ENCODE data around the gene DNAJA4.
"Not testable (repeated sequence)": the region's sequence is repeated elsewhere in the genome, so short reads cannot be mapped to it uniquely, and the experiment has no call there.

The DNAJA4 gene

GRCh38 chr15:78244101-78244500 lies 20.3 kb upstream of the DNAJA4 start:
- peak; percentile 72 for DNase-seq (ENCODE audit: low spot score)

GRCh38 chr15:78244893-78245292 lies 19.5 kb upstream of the DNAJA4 start:
- DNase-seq (ENCODE audit: low spot score): no peak

- not testable (repeated sequence) for DNase-seq (ENCODE audit: low spot score)
Observed at GRCh38 chr15:78245392-78245791, 19.0 kb upstream of the DNAJA4 start.

DNA sequence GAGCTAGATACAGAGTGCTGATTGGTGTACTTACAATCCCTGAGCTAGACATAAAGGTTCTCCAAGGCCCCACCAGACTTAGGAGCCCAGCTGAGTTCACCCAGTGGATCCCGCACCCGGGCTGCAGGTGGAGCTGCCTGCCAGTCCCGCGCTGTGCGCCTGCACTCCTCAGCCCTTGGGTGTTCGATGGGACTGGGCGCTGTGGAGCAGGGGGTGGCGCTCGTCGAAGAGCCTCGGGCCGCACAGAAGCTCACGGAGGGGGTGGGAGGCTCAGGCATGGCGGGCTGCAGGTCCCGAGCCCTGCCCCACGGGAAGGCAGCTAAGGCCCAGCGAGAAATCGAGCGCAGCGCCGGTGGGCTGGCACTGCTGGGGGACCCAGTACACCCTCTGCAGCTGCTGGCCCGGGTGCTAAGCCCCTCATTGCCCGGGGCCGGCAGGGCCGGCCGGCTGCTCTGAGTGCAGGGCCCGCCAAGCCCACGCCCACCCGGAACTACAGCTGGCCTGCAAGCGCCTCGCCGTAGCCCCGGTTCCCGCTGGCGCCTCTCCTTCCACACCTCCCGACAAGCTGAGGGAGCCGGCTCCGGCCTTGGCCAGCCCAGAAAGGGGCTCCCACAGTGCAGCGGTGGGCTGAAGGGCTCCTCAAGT lies 18.3 kb upstream of the DNAJA4 start:
- DNase-seq (ENCODE audit: low spot score): not testable (repeated sequence)

DNA sequence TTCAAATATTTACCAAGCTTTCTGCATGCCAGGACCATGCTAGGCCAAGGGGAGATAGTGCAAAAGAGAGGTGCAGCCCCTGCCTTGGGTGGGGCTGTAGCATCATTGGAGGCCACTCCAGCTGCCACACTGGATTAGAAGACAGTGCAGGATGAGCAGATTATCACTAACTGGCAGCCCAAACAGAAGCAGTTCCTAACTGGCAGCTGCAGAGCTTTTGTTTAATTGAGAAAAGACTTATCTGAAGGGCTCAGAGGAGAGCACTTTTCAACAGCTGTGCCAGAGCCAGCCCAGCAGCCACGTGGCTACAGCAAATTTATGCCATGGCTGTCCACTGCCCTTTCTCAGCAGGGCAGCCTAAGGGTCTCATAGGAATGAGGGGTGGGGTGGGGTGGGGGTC lies 16.5 kb upstream of the DNAJA4 start:
- DNase-seq (ENCODE audit: low spot score): peak; percentile 91

- DNase-seq (ENCODE audit: low spot score): no peak
Observed at GRCh38 chr15:78249131-78249530, 15.2 kb upstream of the DNAJA4 start.

DNA sequence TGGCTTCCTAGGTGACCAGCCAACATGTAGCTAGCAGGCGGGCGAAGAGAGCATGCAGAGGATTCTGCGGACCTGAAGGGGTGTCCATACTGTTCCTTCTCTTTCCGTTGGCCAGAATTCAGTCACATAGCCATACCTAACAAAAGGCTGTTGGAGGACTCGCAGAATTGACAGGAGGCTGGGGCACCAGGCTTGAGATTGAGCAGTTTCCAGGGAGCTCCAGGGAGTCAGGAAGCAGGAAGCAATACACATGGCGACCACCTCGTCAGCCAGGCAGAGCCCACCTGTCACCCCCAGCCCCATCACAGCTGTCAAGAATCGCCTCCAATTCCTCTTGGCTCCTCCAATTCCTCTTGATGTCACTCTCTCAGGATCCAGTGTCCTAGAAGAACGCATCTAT lies 13.2 kb upstream of the DNAJA4 start:
- DNase-seq (ENCODE audit: low spot score): no peak

- no peak for DNase-seq (ENCODE audit: low spot score)
Observed at GRCh38 chr15:78255421-78256043, 8.8 kb upstream of the DNAJA4 start.

GRCh38 chr15:78256044-78256437 lies 8.3 kb upstream of the DNAJA4 start:
- DNase-seq (ENCODE audit: low spot score): no peak

GRCh38 chr15:78257681-78258080 lies 6.7 kb upstream of the DNAJA4 start:
- no peak for DNase-seq (ENCODE audit: low spot score)

GRCh38 chr15:78259232-78259631 lies 5.1 kb upstream of the DNAJA4 start:
- DNase-seq (ENCODE audit: low spot score): no peak

- DNase-seq (ENCODE audit: low spot score): no peak
Observed at GRCh38 chr15:78260489-78260888, 3.9 kb upstream of the DNAJA4 start.

- DNase-seq (ENCODE audit: low spot score): no peak
Observed at GRCh38 chr15:78261062-78261461, 3.3 kb upstream of the DNAJA4 start.

GRCh38 chr15:78263351-78263781 lies 996 bp upstream of the DNAJA4 start:
- DNase-seq (ENCODE audit: low spot score): peak; percentile 88

GRCh38 chr15:78263907-78264303 lies 457 bp upstream of the DNAJA4 start:
- DNase-seq (ENCODE audit: low spot score): peak; percentile 71

DNA sequence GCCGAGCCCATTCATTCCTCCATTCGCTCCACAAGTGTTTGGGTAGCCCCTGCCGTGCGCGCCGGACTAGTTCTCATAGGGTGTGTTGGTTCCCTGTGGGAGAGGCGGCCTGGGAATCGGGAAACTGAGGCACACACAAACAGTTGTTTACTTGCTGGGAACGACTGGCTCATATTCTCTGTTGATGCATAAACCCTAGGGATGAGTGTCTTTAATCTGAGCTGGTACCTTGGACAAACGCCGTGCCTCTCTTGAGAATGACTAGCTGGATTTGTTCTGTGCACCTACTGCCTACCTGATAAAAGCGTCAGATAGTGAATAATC lies 737 bp downstream of the DNAJA4 start:
- DNase-seq (ENCODE audit: low spot score): peak; percentile 20

DNA sequence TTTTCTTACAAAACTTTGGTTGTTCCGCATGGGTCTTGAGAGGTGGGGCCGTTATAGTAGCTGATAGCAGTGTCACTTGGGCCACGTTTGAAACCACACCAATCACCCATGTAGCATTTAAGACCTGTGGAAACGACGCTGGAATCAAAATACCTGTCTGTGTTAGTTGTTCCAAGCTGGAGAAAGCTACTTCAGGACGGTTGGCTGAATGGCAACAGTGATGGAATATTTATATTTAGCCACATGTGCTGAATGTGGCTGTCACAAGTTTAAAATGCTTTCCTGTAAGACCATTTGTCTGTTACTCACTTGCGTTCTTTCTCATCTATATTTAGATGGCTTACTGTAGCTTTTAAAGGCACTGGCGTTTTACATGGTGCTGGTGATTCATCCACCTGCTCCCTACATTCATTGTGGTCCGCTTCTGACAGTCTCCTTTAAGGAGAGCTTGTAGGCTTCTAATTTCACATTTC lies 1.4 kb downstream of the DNAJA4 start:
- DNase-seq (ENCODE audit: low spot score): peak; percentile 48

DNA sequence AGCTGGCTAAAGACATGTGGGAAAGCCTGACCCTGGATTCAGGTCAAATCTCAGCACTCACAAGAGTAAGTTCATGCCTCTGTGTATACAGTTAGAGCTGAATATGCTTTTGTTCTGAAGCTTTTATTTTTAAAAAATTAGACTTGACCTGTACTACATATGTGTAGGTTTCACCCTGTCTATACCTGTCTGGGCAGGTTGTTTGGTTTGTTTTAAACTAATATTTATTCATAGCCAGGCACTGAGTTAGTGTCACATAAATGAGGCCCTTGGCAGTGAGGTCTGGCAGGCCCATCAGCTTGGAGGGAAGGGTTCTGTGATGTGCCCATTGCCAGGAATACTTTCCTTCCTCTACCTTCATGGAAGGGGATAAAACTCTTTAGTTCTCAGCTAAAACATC lies 1.9 kb downstream of the DNAJA4 start:
- DNase-seq (ENCODE audit: low spot score): no peak

DNA sequence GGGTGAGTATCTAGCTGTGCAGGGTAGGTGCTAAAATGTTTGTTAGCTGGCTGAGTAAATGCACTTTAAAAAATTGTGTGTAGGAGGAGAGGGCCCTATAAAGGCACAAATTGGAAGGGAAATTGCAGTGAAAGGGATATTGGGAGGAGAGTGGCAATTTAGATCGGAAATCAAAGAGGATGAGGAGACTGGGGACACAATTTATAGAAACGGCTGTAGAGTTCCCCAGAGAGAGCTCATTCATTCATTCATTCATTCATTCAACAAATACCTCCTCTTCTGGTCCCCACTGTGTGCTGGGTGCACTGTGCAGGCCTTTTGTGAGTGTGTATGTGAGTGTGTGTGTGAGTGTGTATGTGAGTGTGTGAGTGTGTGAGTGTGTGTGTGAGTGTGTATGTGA lies 2.4 kb downstream of the DNAJA4 start:
- no peak for DNase-seq (ENCODE audit: low spot score)

GRCh38 chr15:78272316-78272715 lies 8.0 kb downstream of the DNAJA4 start:
- DNase-seq (ENCODE audit: low spot score): no peak

- DNase-seq (ENCODE audit: low spot score): no peak
Observed at GRCh38 chr15:78272776-78273175, 8.4 kb downstream of the DNAJA4 start.

- DNase-seq (ENCODE audit: low spot score): peak; percentile 37
Observed at GRCh38 chr15:78274994-78275393, 10.6 kb downstream of the DNAJA4 start.

GRCh38 chr15:78276064-78276943 lies 11.9 kb downstream of the DNAJA4 start:
- DNase-seq (ENCODE audit: low spot score): peak; percentile 81
